Measurements from ENCODE around the gene KRT76.

KRT76 gene

GRCh38 chr12:52776913-52777395 lies at the start of gene KRT76:
Gene KRT76 (minus strand): TSS chr12:52777345. CDS start chr12:52777291, 54 bp downstream.
- no peak for DNase-seq

DNA sequence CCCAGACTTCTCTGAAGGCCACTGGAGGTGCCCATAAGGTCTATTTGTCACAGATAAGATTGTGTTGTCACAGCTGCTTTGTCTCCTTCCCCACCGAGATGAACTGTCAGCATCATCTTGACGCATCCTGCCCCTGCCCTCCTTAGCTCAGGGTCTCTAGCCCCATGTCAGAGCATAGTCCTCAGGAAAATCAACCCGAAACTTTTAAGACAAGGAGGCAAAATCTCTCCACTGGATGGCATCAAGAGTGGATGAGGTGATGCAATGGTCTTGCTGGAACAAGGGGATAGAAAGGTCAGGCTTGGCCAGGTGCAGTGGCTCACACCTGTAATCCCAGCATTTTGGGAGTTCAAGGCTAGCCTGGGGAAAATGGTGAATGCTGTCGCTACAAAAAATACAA lies 48.8 kb upstream of the KRT76 start:
- no peak for DNase-seq

GRCh38 chr12:52824741-52825410 lies 47.7 kb upstream of the KRT76 start:
- no peak for DNase-seq

DNA sequence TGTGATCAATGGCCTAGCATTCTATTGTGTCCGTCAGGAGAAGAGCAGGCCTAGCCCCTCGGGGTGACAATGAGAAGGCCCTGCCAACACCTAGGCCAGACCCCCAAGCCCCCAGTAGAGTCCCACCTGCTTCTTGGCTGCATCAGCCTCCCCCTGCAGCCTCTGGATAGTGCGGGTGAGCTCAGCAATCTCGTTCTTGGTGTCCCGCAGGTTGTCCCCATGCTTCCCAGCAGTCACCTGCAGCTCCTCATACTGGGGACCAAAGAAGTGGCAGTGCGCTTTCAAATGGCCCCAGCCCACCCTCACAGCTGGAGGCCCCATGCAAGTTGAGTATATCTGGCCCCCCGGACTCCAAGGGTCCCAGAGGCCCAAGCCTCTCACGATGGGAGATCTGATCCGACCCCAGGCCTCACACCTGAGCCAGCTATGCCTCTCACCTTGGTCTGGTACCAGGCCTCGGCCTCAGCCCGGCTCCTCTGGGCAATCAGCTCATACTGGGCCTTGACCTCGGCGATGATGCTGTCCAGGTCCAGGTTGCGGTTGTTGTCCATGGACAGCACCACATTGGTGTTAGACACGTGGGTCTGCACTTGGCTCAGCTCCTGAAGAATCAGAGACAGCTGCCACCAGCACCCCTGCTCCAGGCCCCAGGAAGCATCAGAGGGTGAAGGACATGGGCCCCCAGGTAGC lies 46.8 kb upstream of the KRT76 start:
- DNase-seq, result no peak

GRCh38 chr12:52822771-52823510 lies 45.8 kb upstream of the KRT76 start:
- no peak for DNase-seq

GRCh38 chr12:52821826-52822660 lies 44.9 kb upstream of the KRT76 start:
- no peak for DNase-seq

DNA sequence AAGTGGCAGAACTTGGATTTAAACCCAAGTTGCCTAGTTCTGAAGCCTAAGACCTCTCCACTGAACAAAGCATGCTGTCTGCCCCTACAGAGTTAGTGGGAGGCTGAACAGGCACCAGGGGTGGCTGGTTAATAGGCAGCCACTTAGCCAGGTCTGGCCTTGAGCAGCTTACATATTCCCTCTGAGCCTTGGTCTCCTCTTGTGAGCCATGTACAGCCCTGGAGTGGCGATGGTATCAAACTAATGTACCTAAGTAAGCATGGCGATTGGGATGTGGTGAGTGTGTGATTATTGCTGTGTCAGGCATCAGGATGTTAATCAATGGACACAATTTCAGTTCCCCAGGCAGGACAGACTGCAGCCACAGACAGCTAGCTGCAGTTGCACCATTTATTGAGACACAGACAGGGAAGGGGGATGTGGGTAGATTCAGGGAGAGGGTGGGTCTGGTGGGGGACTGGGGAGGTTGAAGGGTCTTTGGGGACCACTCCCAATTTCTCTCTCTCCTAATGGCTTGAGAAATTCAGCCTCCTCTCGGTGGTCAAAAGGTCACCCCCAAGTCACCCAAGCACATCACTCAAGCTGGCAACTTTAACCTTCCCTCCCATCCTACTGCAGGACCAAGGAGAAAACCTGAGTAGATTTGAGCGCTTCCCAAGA lies 44.1 kb upstream of the KRT76 start:
- no peak for DNase-seq

DNA sequence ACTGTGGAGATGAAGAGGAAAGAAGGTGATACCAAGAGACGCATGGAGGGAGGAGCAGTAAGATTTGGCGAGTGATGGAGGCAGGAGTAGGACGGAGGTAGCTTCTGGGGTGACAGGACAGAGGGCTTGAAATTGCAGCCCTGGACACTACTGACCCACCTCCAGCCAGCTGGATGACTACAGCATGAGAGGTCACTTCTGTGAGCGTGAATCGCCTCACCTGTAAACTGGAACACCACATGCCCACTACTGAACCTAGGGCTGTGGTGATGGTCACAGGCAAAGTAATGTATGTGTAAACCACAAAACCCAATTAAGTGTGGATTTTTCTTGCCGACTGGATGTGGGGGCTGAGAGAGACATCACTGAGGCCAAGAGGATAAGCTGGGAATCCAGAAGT lies 43.4 kb upstream of the KRT76 start:
- no peak for DNase-seq

DNA sequence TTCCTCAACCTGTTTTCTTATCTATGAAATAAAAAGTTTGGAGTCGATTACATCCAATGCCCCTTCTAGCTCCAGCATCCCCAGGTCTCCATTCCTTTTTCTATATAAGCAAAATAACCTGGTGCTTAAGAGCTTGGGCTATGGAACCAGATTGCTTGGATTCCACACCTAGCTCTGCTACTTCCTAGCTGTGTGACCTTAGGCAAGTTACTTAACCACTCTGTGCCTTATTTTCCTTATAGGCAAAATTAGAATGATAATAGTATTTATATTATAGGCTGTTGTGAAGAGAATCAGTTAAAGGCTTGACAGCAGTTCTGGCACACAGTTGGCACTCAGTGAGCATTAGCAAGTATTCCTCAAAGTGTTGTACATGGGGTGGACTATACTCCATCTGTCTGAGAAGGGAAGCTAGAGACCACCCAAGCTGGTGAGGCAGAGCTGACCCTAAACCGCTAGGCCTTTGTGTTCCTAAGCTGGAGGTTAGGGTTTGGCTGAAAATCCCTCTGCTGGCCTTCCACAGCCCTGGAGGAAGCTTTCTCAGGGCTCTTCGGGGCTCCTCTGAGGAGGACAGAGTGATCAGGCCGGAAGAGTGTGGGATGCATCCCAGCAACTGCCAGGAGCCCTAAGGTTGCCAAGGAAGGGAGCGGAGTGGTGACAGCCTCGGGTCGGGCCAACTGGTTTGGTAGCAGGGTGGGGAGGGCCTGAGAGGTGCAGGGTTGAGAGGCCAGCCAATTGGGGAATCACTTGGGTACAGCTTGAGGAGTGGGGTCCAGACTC lies 42.8 kb upstream of the KRT76 start:
- DNase-seq, result no peak

GRCh38 chr12:52818887-52819420 lies 41.8 kb upstream of the KRT76 start:
- no peak for DNase-seq

GRCh38 chr12:52818388-52818787 lies 41.2 kb upstream of the KRT76 start:
- no peak for DNase-seq

GRCh38 chr12:52817699-52818238 lies 40.6 kb upstream of the KRT76 start:
- no peak for DNase-seq

GRCh38 chr12:52817003-52817698 lies 40.0 kb upstream of the KRT76 start:
- no peak for DNase-seq

- DNase-seq, result no peak
These were observed 38.8 kb upstream of the KRT76 start for GRCh38 chr12:52815676-52816588.

GRCh38 chr12:52815161-52815560 lies 38.0 kb upstream of the KRT76 start:
- no peak for DNase-seq

- no peak for DNase-seq
These were observed 37.6 kb upstream of the KRT76 start for GRCh38 chr12:52814710-52815155.

- DNase-seq, result no peak
These were observed 37.0 kb upstream of the KRT76 start, which contains the start of gene KRT4 for GRCh38 chr12:52813885-52814709. Gene KRT4 (minus strand): TSS chr12:52814116. CDS start chr12:52814058, 58 bp downstream.
